Endothelial cell (in vitro differentiated cells): ENCODE measurements around the gene UBN2. TPM values are rescaled to one million over a fixed set of nuclear protein-coding genes. Genes with fewer than 3 reads are reported as not detected.
A peak's percentile ranks its signal among the peaks of the same experiment; 100 is the strongest.

Experiments
- DNase-seq: peaks from one replicate; pipeline ENCODE4 v3.0.0; 2021; ENCODE audit warnings: low spot score
- H3K27ac Mint-ChIP-seq: one replicate; pipeline ENCODE4 v1.8.0; 2021; ENCODE audit warnings: mixed read lengths, inconsistent platforms; ENCODE audit not compliant: unreplicated experiment
- H3K27me3 Mint-ChIP-seq: one replicate; pipeline ENCODE4 v1.8.0; 2021; ENCODE audit warnings: mild to moderate bottlenecking, moderate library complexity, mixed read lengths, inconsistent platforms; ENCODE audit not compliant: unreplicated experiment
- H3K36me3 Mint-ChIP-seq: one replicate; pipeline ENCODE4 v1.8.0; 2021; ENCODE audit warnings: mild to moderate bottlenecking, low read depth, mixed read lengths, inconsistent platforms; ENCODE audit not compliant: unreplicated experiment
- H3K4me1 Mint-ChIP-seq: one replicate; pipeline ENCODE4 v1.8.0; 2021; ENCODE audit warnings: mild to moderate bottlenecking, mixed read lengths, inconsistent platforms; ENCODE audit not compliant: unreplicated experiment
- H3K4me3 Mint-ChIP-seq: one replicate; pipeline ENCODE4 v1.8.0; 2021; ENCODE audit warnings: mild to moderate bottlenecking, mixed read lengths, inconsistent platforms; ENCODE audit not compliant: unreplicated experiment
- H3K9me3 Mint-ChIP-seq: one replicate; pipeline ENCODE4 v1.8.0; 2021; ENCODE audit warnings: mixed read lengths, inconsistent platforms; ENCODE audit not compliant: unreplicated experiment
- total RNA-seq: library from RNA; stranded (reverse); fragmentation: NEBNext Ultra II Directional; extraction: Animal tissue kit (Norgen Biotek cat#: 25700); gene quantifications from one replicate; pipeline ENCODE4 v1.2.1, GENCODE V29; 2021; ENCODE audit not compliant: unreplicated experiment
- TF ChIP-seq, protein P1 (sequence below): fragments of 200-600 bp; sonication (generic); IDR thresholded peaks from one replicate; pipeline ENCODE4 v1.5.0; 2021; ENCODE audit warnings: antibody characterized with exemption; ENCODE audit not compliant: unreplicated experiment

The UBN2 gene
- total RNA-seq, 1 donor from 2014 or later, result 22.2 TPM

DNA sequence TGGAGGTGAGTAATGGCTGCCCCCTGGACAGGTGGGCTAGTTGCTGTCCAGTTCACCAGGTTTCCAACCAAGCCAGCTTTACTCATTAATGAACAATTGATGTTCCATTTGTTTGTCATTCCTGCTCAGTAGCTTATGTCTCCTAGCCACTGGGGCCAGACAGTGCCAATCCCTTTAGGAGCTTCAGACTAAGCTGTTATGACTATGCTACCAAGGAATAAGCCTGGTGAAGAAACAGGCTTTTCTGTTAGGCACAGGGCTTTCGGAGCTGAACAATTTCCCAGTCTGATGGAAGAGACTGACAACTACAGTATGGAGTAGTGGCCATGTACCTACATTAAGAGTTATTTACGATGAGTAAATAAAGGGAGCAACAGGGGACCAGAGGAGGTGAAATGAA, 108.0 kb downstream of the UBN2 start:
- Mint-ChIP-seq H3K27me3 (peaks cover 10% of the 10 kb centered on the region), H3K4me1 (peaks cover 18% of the 10 kb centered on the region), H3K27ac (peak overlapping the region; percentile 88), H3K9me3 (peaks cover 10% of the 10 kb centered on the region), H3K4me3 (peak overlapping the region; percentile 85), H3K36me3 (peaks cover 10% of the 10 kb centered on the region)
- no peak for DNase-seq
- TF ChIP-seq, protein P1, sequence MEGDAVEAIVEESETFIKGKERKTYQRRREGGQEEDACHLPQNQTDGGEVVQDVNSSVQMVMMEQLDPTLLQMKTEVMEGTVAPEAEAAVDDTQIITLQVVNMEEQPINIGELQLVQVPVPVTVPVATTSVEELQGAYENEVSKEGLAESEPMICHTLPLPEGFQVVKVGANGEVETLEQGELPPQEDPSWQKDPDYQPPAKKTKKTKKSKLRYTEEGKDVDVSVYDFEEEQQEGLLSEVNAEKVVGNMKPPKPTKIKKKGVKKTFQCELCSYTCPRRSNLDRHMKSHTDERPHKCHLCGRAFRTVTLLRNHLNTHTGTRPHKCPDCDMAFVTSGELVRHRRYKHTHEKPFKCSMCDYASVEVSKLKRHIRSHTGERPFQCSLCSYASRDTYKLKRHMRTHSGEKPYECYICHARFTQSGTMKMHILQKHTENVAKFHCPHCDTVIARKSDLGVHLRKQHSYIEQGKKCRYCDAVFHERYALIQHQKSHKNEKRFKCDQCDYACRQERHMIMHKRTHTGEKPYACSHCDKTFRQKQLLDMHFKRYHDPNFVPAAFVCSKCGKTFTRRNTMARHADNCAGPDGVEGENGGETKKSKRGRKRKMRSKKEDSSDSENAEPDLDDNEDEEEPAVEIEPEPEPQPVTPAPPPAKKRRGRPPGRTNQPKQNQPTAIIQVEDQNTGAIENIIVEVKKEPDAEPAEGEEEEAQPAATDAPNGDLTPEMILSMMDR, result no peak

DNA sequence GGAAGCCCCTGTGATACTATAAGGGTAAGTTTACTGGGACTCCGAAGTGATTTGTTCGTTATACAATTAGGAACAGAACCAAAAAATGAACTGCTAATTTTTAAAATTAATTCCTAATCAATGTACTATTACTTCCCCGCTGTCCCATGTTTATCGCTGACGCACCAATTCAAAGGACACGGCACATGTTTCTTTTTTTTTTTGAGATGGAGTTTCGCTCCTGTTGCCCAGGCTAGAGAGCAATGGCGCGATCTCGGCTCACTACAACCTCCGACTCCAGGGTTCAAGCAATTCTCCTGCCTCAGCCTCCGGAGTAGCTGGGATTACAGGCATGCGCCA, 108.6 kb downstream of the UBN2 start:
- H3K27me3 Mint-ChIP-seq, result peaks cover 10% of the 10 kb centered on the region
- TF ChIP-seq, protein P1, result no peak
- H3K4me1 Mint-ChIP-seq, result peaks cover 18% of the 10 kb centered on the region
- peak overlapping the region; percentile 88 for H3K27ac Mint-ChIP-seq
- no peak for DNase-seq
- H3K36me3 Mint-ChIP-seq, result peaks cover 10% of the 10 kb centered on the region
- peak overlapping the region; percentile 85 for H3K4me3 Mint-ChIP-seq
- H3K9me3 Mint-ChIP-seq, result peaks cover 10% of the 10 kb centered on the region

DNA sequence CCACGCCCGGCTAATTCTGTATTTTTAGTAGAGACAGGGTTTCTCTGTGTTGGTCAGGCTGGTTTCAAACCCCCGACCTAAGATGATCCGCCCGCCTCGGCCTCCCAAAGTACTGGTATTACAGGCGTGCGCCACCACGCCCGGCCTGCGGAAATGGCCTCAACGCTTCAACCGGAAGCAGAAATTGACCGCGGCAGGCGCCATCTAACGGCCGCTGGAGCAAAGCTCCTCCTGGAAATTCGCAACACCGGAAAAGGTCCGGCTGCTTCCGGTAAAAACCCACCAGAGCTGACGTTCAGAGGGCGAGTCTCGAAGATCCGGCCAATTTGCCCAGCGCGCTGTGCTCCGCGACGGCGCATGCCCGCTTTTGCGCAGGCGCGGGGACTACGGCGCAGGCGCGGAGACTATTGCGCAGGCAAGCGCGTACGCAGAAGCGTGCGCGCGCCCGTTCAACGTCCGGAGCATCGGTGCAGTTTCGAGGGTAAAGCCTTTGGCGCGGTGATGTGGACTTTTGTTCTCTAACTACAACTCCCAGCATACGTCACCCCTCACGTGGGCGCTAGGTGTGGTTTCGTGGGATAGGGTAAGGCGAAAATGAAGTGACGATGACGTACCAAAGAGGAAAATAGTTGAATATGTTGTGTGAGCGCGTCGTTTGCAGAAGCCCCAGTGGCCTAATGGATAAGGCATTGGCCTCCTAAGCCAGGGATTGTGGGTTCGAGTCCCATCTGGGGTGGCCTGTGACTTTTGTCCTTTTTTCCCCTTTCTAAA, 109.2 kb downstream of the UBN2 start:
- peak overlapping the region; percentile 95 for H3K27ac Mint-ChIP-seq
- H3K4me3 Mint-ChIP-seq, result peak overlapping the region; percentile 97
- TF ChIP-seq, protein P1, result peak; percentile 67
- peak; percentile 96 for DNase-seq
- H3K27me3 Mint-ChIP-seq, result peaks cover 10% of the 10 kb centered on the region
- peaks cover 10% of the 10 kb centered on the region for H3K9me3 Mint-ChIP-seq
- H3K36me3 Mint-ChIP-seq, result peaks cover 10% of the 10 kb centered on the region
- peaks cover 18% of the 10 kb centered on the region for H3K4me1 Mint-ChIP-seq

DNA sequence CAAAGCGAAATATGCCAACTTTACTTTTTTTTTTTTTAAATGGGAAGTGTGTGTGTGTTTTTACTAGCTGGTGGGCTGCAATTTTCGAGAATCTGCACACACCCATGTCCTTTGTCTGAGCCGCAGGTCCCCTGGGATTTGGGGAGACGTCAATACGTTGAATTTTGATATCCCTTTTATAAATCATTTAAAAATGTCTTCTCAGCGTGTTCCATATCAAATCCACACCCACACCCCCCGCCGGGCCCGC, 109.7 kb downstream of the UBN2 start:
- TF ChIP-seq, protein P1, result no peak
- peaks cover 10% of the 10 kb centered on the region for H3K36me3 Mint-ChIP-seq
- no peak for DNase-seq
- H3K27me3 Mint-ChIP-seq, result peaks cover 10% of the 10 kb centered on the region
- peaks cover 10% of the 10 kb centered on the region for H3K9me3 Mint-ChIP-seq
- peak overlapping the region; percentile 95 for H3K27ac Mint-ChIP-seq
- H3K4me3 Mint-ChIP-seq, result peak overlapping the region; percentile 97
- peaks cover 18% of the 10 kb centered on the region for H3K4me1 Mint-ChIP-seq

DNA sequence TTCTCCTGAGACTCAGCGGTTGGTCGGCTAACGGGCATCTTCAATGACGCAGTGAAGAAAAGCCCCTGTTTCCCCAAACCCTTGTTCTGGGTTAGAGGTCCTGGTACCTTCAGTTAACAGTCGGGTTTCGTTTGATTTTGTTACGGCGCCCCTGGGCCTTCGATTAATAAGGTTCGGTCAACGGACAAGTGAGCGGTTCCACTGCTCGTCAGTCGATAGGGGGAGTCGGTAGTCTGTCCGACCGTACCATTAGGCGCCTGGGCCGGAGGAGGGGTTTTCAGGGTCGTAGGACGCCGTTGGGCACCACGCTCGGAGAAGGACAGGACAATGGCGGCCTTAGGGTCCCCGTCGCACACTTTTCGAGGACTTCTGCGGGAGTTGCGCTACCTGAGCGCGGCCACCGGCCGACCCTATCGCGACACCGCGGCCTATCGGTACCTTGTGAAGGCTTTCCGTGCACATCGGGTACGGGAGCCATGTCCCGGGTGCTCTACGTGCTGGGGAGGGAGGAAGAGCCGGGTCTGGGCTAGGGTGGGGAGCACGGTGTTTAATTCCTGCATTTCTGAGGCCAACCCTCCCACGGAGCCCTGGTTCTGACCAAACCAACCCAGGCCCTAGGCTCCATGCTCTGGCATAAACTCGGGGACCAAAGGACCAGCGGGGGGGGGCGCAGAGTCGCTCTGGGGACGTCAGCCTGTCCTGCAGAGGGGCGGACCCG, 110.2 kb downstream of the UBN2 start, which contains the start of gene FMC1:
Gene FMC1, plus strand, starts transcription at position 280 of the 718 bp plus-strand sequence. Its CDS starts 48 bp downstream, at position 328.
- Mint-ChIP-seq H3K4me3 (peak within 1 kb of the TSS; percentile 97), H3K27me3 (peaks cover 10% of the 10 kb centered on the region), H3K36me3 (peaks cover 10% of the 10 kb centered on the region), H3K4me1 (peaks cover 18% of the 10 kb centered on the region), H3K27ac (peak within 1 kb of the TSS; percentile 95), H3K9me3 (peaks cover 10% of the 10 kb centered on the region)
- TF ChIP-seq, protein P1, result no peak
- peak; percentile 85 for DNase-seq
